HG02938 (cell line): Measurements from ENCODE around the gene LPCAT2.

Experiments used
- ATAC-seq: cut with Tn5 transposase; IDR thresholded peaks from one replicate; pipeline ENCODE4 v1.9.1; 2021; ENCODE audit warnings: mild to moderate bottlenecking, moderate library complexity; ENCODE audit not compliant: unreplicated experiment

The LPCAT2 gene

DNA sequence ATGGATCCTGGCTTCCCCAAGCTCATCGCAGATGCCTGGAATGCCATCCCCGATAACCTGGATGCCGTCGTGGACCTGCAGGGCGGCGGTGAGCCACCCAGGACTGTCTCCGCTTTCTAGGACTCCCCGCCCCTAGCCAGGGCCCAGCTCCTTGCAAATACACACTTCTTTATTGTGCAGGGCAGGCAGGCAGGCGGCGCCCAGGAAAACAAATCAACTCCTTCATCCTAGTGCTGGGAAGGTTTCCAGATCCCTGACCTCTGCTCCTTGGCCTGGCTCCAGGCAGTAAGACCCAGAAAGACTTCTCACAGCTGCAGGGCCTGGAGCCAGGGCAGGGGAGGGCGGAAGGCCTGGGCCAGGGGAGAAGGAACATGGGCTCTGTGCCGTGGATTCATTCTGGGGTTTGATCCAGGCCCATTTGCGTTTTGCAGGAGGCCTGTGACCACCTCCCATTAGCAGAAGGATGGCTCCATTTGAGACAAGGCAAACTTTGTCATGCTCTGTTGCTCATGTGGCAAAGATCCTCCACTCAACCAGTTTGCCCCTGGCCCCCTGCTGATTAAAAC lies 6.0 kb upstream of the LPCAT2 start:
- ATAC-seq: no peak

GRCh38 chr16:55503726-55504550 lies 4.9 kb upstream of the LPCAT2 start:
- ATAC-seq: no peak

DNA sequence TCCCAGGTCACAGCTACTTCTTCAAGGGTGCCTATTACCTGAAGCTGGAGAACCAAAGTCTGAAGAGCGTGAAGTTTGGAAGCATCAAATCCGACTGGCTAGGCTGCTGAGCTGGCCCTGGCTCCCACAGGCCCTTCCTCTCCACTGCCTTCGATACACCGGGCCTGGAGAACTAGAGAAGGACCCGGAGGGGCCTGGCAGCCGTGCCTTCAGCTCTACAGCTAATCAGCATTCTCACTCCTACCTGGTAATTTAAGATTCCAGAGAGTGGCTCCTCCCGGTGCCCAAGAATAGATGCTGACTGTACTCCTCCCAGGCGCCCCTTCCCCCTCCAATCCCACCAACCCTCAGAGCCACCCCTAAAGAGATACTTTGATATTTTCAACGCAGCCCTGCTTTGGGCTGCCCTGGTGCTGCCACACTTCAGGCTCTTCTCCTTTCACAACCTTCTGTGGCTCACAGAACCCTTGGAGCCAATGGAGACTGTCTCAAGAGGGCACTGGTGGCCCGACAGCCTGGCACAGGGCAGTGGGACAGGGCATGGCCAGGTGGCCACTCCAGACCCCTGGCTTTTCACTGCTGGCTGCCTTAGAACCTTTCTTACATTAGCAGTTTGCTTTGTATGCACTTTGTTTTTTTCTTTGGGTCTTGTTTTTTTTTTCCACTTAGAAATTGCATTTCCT lies 3.4 kb upstream of the LPCAT2 start:
- no peak for ATAC-seq

DNA sequence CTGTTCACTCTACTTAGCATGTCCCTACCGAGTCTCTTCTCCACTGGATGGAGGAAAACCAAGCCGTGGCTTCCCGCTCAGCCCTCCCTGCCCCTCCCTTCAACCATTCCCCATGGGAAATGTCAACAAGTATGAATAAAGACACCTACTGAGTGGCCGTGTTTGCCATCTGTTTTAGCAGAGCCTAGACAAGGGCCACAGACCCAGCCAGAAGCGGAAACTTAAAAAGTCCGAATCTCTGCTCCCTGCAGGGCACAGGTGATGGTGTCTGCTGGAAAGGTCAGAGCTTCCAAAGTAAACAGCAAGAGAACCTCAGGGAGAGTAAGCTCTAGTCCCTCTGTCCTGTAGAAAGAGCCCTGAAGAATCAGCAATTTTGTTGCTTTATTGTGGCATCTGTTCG lies 2.8 kb upstream of the LPCAT2 start:
- ATAC-seq: no peak

- no peak for ATAC-seq
Observed at GRCh38 chr16:55506708-55507107, 2.2 kb upstream of the LPCAT2 start.

- ATAC-seq: no peak
Observed at GRCh38 chr16:55508271-55508921, 476 bp upstream of the LPCAT2 start.

DNA sequence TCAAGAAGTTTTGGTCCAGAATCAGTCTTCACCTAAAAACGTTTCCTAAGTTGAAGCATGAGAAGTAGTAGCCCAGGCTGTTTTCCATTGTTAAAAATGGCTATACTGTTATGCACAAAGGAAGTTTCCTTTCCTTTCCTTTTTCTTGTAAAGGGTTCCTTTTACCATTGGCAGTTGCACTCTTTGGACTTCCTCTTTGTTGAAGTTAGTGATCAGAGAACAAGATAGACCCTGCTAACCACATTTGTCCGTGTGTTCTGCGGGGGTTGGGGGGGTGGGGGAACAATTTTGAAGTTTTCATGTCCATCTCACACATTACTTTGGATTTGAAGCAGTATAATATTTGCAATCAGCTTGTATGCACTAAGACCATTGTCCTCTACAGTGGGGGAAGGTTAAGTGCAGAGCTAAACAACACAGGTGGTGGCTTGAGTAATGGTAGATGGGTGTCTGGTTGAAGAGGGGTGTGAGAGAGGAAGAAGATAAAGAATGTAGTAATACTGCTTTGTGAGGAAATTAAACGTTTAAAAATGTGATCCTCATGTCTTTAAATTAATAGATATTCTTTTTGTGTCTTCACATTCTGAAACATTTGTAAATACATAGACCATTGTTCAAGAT lies 1.4 kb downstream of the LPCAT2 start:
- no peak for ATAC-seq

GRCh38 chr16:55512941-55513340 lies 4.1 kb downstream of the LPCAT2 start:
- no peak for ATAC-seq

DNA sequence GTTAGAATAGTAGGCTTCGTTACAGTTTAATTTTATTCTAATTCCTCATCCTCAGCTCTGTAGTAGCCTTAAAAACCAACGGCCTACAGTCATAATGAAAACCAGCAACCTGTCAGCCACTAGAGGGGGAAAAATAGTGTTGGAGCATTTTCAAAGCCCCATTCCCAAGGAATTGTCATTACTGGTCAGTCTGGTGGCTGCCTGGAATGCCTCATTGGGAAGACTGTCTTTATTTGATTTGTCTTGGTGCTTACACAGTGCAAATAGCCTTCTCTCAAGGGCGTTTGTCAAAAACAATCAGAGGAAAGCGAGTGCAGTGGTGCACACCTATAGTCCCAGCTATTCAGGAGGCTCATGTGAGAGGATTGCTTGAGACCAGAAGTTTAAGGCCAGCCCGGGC lies 4.7 kb downstream of the LPCAT2 start:
- no peak for ATAC-seq

DNA sequence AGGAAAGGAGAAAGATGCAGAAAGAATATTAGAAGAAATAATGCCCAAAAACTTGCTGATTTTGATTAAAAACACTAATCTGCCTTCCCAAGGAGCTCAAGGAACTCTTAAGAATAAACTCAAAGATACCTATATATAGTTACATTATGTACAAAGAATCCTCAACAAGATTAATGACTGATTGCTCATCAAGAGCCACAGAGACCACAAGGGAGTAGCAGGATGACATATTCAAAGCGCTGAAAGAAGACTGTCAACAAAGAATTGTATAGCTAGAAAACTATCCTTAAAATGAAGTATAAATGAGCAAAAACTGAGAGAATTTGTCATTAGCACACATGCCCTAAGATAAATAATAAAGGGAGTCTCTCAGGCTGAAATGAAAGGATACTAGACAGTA lies 6.2 kb downstream of the LPCAT2 start:
- no peak for ATAC-seq

- ATAC-seq: no peak
Observed at GRCh38 chr16:55521792-55522191, 12.9 kb downstream of the LPCAT2 start.

DNA sequence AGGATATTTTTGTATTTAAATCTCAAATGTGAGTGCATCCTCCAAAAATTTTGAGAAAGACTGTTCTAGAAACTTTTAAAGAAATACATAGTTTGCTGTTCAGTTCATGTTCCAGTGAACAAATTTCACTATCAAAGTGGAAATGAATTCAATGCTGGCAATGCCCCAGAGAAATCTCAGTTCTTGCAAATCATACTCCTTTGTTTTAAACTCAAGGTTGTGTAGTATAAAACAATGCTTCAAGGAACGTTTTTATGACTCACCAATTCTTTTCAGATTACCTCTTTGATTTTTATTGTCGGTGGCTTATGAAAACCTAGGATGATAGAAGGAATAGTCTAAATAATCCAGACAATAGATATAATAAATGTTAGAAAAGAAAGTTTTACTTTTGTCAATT lies 17.6 kb downstream of the LPCAT2 start:
- no peak for ATAC-seq

DNA sequence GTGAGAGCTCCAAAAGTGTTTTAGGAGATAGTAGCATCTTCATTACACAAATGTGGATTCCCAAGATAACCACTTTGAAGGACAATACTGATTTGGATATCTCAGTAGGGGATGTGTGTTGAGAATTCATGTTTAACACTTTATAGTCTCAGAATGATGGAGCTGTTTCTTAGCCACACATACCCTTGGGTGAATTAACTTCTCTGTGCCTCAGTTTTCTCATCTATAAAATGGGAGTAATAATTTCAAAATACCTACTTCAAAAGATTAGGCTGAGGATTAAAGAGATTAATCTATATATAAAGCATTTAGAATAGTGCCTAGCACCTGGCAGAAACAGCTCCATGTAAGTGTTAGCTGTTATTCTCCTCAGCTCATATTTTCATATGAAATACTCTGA lies 19.0 kb downstream of the LPCAT2 start:
- no peak for ATAC-seq

- no peak for ATAC-seq
Observed at GRCh38 chr16:55529018-55529417, 20.1 kb downstream of the LPCAT2 start.

GRCh38 chr16:55530316-55530856 lies 21.5 kb downstream of the LPCAT2 start:
- no peak for ATAC-seq

DNA sequence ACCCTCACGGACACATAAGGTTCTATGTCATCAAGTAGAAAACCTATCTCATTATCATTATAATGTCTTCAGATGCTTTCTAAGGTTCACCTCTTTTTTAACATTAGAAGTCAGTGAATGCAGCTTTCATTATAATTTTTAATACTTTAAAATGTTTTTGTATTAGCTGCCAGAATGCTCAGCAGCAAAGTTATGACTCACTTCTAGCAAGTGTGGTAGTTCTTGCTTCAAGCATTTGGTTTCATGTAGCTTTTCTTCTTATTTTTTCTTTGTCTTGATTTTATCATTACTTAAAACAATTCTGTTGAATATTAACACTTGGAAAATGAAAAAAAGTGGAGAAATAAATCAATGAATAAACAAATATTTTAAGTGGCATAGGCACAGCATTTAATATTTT lies 23.4 kb downstream of the LPCAT2 start:
- ATAC-seq: no peak

GRCh38 chr16:55534756-55535155 lies 25.9 kb downstream of the LPCAT2 start:
- ATAC-seq: no peak

DNA sequence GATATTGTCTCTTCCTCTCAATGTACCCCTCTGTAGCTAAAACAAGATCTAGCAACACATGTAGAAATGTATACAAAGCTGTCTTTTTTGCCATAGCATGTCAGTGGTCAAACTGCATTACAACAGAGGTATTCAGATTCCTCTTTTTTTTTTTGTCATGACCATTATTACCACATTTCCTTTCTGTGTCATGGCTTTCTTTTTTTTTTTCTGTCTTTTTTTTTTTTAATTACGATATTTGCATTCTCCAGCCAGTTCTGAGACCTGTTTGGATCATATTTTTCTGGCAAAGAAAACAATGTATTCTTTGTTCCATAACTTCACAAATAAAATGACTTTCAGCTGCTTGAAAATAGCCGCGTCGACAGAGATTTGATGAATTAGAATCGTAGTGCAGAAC lies 30.2 kb downstream of the LPCAT2 start:
- no peak for ATAC-seq

DNA sequence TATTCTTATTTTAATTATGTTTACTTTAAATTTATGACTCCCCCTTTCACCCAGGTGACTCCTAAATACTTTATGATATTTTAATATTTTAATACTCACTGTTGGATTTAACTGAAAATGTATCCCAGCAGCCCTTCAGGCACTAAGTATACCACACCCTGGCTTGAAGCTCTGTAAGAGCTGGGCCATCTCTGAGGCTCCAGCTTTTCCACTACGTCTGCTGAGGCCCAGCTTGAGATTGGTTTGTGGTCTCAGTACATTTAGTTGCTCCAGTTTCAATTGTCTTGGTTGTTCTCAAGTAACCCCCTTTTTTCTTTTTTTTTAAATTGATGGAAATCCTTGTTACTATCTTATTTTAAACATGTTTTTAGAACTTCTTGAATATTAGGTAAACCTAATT lies 30.6 kb downstream of the LPCAT2 start:
- no peak for ATAC-seq

GRCh38 chr16:55540221-55540620 lies 31.3 kb downstream of the LPCAT2 start:
- no peak for ATAC-seq
